PC-9 (cell line): ENCODE data around the gene LRRC7. TPM values are rescaled to one million over a fixed set of nuclear protein-coding genes. Genes with fewer than 3 reads are reported as not detected.

Experiments
- BruUV-seq: library from RNA; stranded (reverse); fragments of 400-500 nt; replicated peaks from 2 replicates; lab custom pipeline; 2021; lab: Mats Ljungman, UMichigan
- CTCF ChIA-PET: fragments of 300-600 bp; sonication (Branson Sonifier 250); formaldehyde crosslinking; loops from one replicate; lab custom pipeline; 2022; ENCODE audit warnings: antibody characterized with exemption; lab: Charles Lee
- POLR2A ChIA-PET: fragments of 300-600 bp; sonication (Branson Sonifier 250); formaldehyde crosslinking; loops from one replicate; lab custom pipeline; 2022; ENCODE audit warnings: antibody characterized with exemption; ENCODE audit not compliant: unreplicated experiment; lab: Charles Lee
- DNase-seq, 2 experiments: peaks; one replicate each; pipeline versions ENCODE4 v3.0.0 to v3.0.0-alpha.2; 2015 to 2022; ENCODE audit warnings: mixed read lengths in 1 of 2
- H2AFZ ChIP-seq: fragments of 200-600 bp; sonication (generic); 2 replicates; pipeline ENCODE4 v1.8.1; 2017; ENCODE audit warnings: antibody characterized with exemption
- H3F3A ChIP-seq: fragments of 200-600 bp; sonication (generic); 2 replicates; pipeline ENCODE4 v1.8.1; 2017; ENCODE audit warnings: antibody characterized with exemption, mild to moderate bottlenecking, low read depth; ENCODE audit not compliant: insufficient read depth
- H3K27ac ChIP-seq: fragments of 200-600 bp; sonication (generic); 2 replicates; pipeline ENCODE4 v1.6.1; 2016; ENCODE audit warnings: mixed run types
- H3K27me3 ChIP-seq: fragments of 200-600 bp; sonication (generic); 2 replicates; pipeline ENCODE4 v1.6.1; 2016; ENCODE audit warnings: low read depth, mixed run types; ENCODE audit not compliant: insufficient read depth
- H3K36me3 ChIP-seq: fragments of 200-600 bp; sonication (generic); 2 replicates; pipeline ENCODE4 v1.6.1; 2016; ENCODE audit warnings: low read depth, mixed run types
- H3K4me1 ChIP-seq: fragments of 200-600 bp; sonication (generic); replicated peaks from 2 replicates; pipeline ENCODE4 v1.6.1; 2016; ENCODE audit warnings: mixed run types; ENCODE audit not compliant: insufficient read depth
- H3K4me2 ChIP-seq: fragments of 200-600 bp; sonication (generic); 2 replicates; pipeline ENCODE4 v1.6.1; 2017; ENCODE audit warnings: mixed run types
- H3K4me3 ChIP-seq: fragments of 200-600 bp; sonication (generic); 2 replicates; pipeline ENCODE4 v1.6.1; 2016; ENCODE audit warnings: mixed run types
- H3K79me2 ChIP-seq: fragments of 200-600 bp; sonication (generic); 2 replicates; pipeline ENCODE4 v1.6.1; 2017; ENCODE audit warnings: low read depth, mixed run types
- H3K9me2 ChIP-seq: fragments of 200-600 bp; sonication (generic); 2 replicates; pipeline ENCODE4 v1.8.1; 2017; ENCODE audit warnings: mild to moderate bottlenecking; ENCODE audit not compliant: insufficient read depth
- H3K9me3 ChIP-seq: fragments of 200-600 bp; sonication (generic); 2 replicates; pipeline ENCODE4 v1.8.1; 2016; ENCODE audit warnings: low read depth; ENCODE audit not compliant: insufficient read depth
- H4K20me1 ChIP-seq: fragments of 200-600 bp; sonication (generic); 2 replicates; pipeline ENCODE4 v1.8.1; 2017; ENCODE audit not compliant: insufficient read depth
- CTCF ChIP-seq: fragments of 200-600 bp; sonication (generic); conservative IDR thresholded peaks from 2 replicates; pipeline ENCODE4 v1.6.1; 2017; ENCODE audit warnings: mixed run types, antibody characterized with exemption, mild to moderate bottlenecking, moderate library complexity
- EZH2 ChIP-seq: fragments of 200-600 bp; sonication (generic); IDR thresholded peaks from 2 replicates; pipeline ENCODE4 v1.8.0; 2017; ENCODE audit warnings: antibody characterized with exemption, low read depth
- intact Hi-C: fragments of 100-400 bp; cut with micrococcal nuclease; formaldehyde crosslinking; loops from one replicate; pipeline ENCODE4 v1.10.0; 2022; ENCODE audit not compliant: unreplicated experiment
- total RNA-seq: library from RNA; stranded (reverse); gene quantifications from 2 replicates; pipeline ENCODE4 v1.2.3, GENCODE V29; 2021

LRRC7 gene
- total RNA-seq, 1 experiment from 2014 or later = not detected

- ChIA-PET CTCF (no interaction called here), POLR2A (interaction anchor here (0.6 kb wide), 1 partner anchor 9 kb away, joined by 8 read pairs; no protein-coding TSS in a partner anchor)
- TF ChIP-seq CTCF (no peak), EZH2 (no peak)
- H2AFZ ChIP-seq = no peak overlapping the region
- H3K79me2 ChIP-seq = no peaks in the 10 kb centered on the region
- DNase-seq = no peak
- H3K4me3 ChIP-seq = no peak overlapping the region
- no peaks in the 10 kb centered on the region for H3K9me3 ChIP-seq
- H4K20me1 ChIP-seq = no peaks in the 10 kb centered on the region
- intact Hi-C loops = no loop called here
- H3F3A ChIP-seq = no peaks in the 10 kb centered on the region
- H3K4me1 ChIP-seq = no peaks in the 10 kb centered on the region
- H3K27ac ChIP-seq = no peak overlapping the region
- H3K9me2 ChIP-seq = no peaks in the 10 kb centered on the region
- H3K36me3 ChIP-seq = no peaks in the 10 kb centered on the region
- H3K27me3 ChIP-seq = no peaks in the 10 kb centered on the region
- no peak overlapping the region for H3K4me2 ChIP-seq
- no TSS peak for BruUV-seq
Measured at GRCh38 chr1:69527273-69527672, 40.4 kb upstream of the LRRC7 start.

GRCh38 chr1:69528376-69528775 lies 39.3 kb upstream of the LRRC7 start:
- no peaks in the 10 kb centered on the region for H3K4me1 ChIP-seq
- H3K27me3 ChIP-seq = no peaks in the 10 kb centered on the region
- TF ChIP-seq CTCF (no peak), EZH2 (no peak)
- no peaks in the 10 kb centered on the region for H4K20me1 ChIP-seq
- H3K27ac ChIP-seq = no peak overlapping the region
- intact Hi-C loops = no loop called here
- no TSS peak for BruUV-seq
- H3K9me3 ChIP-seq = no peaks in the 10 kb centered on the region
- no peaks in the 10 kb centered on the region for H3K9me2 ChIP-seq
- H3F3A ChIP-seq = no peaks in the 10 kb centered on the region
- no peaks in the 10 kb centered on the region for H3K36me3 ChIP-seq
- no peak for DNase-seq
- H3K4me3 ChIP-seq = no peak overlapping the region
- no peaks in the 10 kb centered on the region for H3K79me2 ChIP-seq
- ChIA-PET CTCF (no interaction called here), POLR2A (no interaction called here)
- H3K4me2 ChIP-seq = no peak overlapping the region
- no peak overlapping the region for H2AFZ ChIP-seq

GRCh38 chr1:69533343-69533742 lies 34.4 kb upstream of the LRRC7 start:
- DNase-seq = no peak
- no peak for TF ChIP-seq CTCF
- TF ChIP-seq EZH2 = no peak

More at GRCh38 chr1:69533343-69533742, 34.4 kb upstream of the LRRC7 start:
- Histone ChIP-seq H4K20me1 (no peaks in the 10 kb centered on the region), H3F3A (no peaks in the 10 kb centered on the region), H3K4me2 (no peak overlapping the region), H3K27ac (no peak overlapping the region), H2AFZ (no peak overlapping the region), H3K9me3 (no peaks in the 10 kb centered on the region), H3K27me3 (no peaks in the 10 kb centered on the region), H3K4me1 (no peaks in the 10 kb centered on the region), H3K79me2 (no peaks in the 10 kb centered on the region), H3K9me2 (no peaks in the 10 kb centered on the region), H3K36me3 (no peaks in the 10 kb centered on the region), H3K4me3 (no peak overlapping the region)
- ChIA-PET CTCF (no interaction called here), POLR2A (no interaction called here)
- BruUV-seq = no TSS peak
- intact Hi-C loops = no loop called here
